GM19043 (cell line): ENCODE data around the gene ETV7.

Experiments
- ATAC-seq: cut with Tn5 transposase; IDR thresholded peaks from one replicate; pipeline ENCODE4 v1.9.1; 2021; ENCODE audit warnings: low read depth; ENCODE audit not compliant: unreplicated experiment

The ETV7 gene

DNA sequence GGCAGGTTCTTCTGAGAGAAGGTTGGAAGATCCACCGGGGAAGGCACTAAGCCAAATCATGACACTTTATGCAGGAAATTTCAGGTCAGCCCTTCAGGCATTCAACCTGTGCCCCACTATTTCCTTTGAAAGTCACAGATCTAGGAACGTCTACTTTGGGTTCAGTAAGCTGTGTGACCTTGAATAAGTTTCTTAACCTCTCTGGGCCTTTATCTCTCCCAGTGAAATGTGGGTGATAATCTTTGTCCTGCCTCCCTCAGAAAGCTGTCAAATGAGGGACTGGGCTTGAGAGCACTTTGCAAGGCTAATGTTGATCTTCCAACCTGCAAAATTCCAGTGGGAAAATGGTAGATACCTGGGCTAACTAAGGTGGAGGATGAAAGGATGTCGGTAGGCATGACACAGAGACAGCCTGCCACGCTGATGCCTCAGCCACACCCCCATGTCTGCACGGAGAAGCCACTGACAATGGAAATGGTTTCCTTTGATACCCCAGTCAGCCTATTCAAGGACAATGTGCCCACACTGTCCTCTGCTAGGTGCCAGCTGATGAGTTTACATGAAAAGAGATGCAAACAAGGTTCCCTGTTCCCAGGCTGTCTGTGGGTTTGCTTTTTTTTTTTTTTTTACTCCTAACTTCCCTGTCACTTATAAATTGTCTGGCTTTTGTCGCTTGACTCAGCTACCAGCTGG lies 60.1 kb downstream of the ETV7 start:
- no peak for ATAC-seq

DNA sequence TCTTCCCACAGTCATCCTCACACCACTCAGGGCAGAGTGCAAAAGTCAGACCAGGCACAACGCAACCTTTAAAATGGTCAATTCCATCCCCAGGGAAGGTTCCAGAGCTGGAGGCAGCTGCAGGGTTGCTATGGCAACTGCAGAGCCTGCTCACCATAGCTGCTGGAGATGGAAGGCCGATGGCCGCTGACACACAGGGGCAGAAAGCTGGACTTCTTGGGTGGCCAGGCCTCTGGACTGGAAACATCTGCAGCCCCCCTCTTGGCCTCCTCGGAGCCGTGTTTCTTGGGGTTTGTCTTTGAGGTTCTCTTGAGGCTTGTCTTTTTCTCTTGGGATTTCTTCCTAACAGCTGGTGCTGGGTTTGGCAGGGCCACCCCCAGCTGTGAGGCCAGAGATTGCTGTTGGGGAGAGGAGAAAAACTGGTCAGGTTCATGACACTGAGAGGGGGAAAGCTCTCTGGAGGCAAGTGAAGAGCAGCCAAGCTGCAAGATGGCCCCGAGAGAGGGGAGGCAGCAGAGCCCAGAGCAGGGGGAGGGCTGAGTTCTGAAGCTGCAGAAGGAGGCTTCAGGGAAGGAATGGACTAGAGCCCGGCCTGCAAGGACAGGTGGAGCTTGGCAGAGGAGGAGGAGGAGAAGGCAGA lies 61.0 kb downstream of the ETV7 start:
- ATAC-seq: no peak

DNA sequence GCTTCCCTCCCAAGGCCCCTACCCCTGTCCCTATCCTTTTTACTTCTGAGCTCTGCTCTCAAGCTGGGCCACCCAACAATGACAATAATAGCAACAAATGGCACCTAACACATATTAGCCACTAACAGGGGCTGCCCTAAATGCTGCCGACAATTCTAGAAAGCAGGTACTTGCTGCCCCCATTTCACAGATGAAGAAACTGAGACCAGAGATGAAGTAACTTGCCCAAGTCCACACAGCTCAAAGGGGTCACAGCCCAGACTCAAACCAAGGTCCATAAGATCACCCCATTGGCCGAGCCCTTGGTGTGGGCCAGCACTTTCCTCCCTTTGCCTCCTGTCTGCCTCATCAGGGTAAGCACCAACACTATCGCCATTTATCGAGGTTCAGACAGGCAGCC lies 62.8 kb downstream of the ETV7 start:
- no peak for ATAC-seq

DNA sequence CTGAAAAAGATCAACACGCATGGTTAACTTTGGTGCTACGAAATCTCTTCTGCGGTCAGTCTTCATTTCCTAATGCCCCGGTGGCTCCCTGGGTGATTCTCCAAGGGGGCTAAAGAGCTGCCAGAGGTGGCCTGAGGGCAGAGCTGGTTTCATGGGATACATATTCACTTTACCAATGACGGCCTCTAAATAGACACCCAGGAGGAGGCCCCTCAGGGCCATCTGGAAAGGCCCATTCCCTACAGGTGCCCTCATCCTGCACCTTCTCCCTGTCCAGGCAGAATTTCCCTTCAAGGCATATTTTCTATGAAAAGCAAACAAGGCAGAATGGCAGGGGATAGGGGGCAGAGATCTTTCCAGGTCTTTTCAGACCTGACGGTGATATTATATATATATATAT lies 63.3 kb downstream of the ETV7 start:
- ATAC-seq: no peak

DNA sequence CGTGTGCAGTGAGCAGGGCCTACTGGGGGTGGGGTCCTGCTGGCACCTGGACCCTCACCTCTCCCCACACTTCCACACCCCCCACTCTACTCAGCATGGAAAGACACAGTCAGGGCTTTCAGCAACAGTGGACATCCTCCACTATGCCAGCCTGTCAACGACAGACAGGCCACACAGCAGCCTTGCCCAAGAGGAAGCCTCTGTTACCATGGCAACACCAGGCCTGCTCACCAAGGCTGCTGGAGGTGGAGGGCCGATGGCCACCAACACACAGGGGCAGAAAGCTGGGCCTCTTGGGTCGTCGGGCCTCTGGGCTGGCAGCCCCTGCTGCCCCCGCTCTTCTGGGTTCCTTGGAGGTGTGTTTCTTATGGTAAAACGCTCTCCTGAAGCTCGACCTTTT lies 64.4 kb downstream of the ETV7 start:
- no peak for ATAC-seq

DNA sequence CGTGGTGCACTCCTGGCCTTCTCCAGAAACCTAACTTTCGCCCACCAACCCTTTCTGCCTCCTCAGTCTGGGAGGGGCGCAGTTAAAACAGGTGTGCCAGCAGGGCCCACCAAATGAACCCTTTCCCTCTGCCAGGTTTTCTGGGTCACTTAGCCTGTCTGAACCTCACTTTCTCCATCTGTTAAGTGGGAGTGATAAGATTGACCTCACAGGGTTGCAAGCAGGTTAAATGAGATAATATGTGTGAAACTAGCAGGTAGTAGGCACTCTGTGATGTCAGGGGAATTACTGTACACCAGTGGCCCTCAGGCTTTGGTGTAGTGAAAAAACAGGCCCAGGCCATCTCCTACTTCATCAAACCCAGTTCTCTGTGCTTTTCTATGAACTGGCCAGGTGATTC lies 64.9 kb downstream of the ETV7 start:
- no peak for ATAC-seq

DNA sequence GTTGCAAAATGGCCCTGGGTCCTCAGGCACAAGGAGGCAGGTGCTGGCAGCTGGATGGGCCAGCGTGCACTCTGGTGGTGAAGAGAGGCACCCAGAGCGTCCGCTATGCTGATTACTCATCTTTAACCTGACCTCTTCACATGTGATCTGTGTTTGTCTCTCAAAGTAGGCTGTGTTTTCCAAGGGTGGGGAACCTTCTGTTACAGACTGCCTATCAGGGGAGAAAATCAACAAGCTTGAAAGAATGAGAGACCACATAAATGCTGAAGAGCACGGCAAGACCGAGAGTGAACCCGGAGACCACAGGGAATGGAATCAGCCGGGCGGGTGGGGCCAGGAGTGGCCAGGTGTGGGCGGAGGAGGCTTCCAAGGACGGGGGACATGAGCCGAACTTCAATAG lies 67.0 kb downstream of the ETV7 start:
- no peak for ATAC-seq

DNA sequence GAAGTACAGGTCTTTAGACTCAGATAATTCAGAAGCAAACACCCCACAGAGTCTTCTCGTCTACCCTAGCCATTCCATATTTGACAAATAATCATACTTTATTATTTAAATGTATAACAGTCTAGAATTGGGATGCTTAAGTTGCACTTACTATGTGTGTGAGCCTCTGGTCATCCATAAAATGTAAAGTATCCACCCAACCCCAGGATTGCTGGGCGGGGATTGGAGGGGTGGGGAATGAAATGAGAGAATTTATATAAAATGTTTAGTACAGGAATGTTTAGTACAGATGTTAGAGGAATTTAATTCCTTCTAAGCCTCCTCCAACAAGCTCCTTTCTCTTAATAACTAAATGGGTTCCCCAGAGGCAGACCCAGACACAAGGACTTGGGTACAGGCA lies 67.6 kb downstream of the ETV7 start:
- no peak for ATAC-seq

DNA sequence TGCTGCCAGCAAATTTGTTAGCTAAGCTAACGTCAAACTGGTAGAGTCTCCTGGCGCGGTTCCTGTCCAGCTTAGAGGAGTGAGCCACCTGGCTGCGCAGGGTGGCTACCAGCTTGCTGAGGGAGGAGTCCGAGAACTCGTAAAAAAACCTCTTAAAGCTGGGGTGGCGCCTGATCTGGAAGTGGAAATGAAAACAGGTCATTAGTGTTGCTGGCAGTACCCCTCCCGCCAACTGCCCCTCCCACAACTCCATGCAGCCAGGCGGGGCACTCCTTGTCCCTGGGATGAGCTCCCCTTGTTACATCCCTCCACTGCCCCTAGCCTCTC lies 68.1 kb downstream of the ETV7 start:
- no peak for ATAC-seq

DNA sequence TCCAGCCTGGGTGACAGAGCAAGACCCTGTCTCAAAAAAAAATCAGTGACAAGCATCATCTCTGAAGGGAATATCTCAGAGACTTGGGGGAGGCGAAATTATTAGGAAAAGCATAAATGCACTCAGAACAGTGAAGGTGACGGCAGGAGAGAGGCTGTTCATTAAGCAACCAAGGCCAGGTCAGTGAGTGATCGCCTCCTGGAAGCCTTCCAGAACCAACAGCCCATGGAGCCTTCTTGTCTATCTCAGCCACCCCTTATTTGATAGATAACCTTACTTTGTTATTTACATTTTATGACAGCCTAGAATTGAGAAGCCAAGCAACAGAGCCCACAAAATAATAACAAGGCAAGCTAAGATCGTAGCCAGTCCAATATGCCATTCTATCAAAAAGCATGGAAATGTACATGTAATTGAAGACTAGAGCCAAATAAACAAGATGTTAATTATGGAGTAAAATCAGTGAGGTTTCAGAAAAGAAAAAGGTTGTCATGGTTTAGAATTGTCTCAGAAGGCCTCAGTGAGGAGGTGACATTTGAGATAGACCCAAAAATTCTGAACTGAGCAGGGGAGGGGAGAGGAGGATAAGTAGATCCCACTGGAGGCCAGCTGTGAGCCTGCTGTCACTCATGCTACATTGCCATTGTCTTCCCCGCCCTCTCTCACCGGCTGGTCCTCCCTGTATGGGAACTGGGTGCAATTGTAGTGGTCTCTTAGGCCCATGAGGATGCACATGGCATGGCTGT lies 68.6 kb downstream of the ETV7 start:
- ATAC-seq: no peak

DNA sequence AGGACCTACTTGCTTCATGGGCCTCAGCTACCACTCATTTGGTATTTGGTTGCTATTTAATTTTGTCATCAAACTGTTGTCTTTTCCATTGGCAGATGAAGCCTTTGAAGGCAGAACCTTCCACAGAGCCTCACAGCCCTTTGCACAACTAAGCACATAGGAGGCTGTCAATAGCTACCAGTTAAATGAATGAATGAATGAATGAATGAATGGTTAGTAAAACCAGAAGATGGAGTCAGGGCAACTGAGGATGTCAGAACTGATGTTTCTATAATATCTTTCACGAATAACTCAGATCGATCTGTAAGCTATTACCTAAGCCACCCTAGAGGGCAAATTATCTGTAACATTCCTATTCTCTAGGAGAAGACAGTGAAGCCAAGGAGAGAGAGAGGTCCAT lies 69.8 kb downstream of the ETV7 start:
- no peak for ATAC-seq
